Colonic mucosa (tissue), 4 donors: ENCODE data around the gene IL27RA. TPM values are rescaled to one million over a fixed set of nuclear protein-coding genes. Genes with fewer than 3 reads are reported as not detected.
A peak's percentile ranks its signal among the peaks of the same experiment; 100 is the strongest.
"Not testable (repeated sequence)": the region's sequence is repeated elsewhere in the genome, so short reads cannot be mapped to it uniquely, and the experiment has no call there.

Source experiments
- DNase-seq: peaks from one replicate; pipeline ENCODE4 v3.0.0-alpha.2; 2020
- H3K27ac ChIP-seq: fragments of 200-600 bp; one replicate; pipeline ENCODE4 v1.8.0; 2021
- H3K27me3 ChIP-seq: fragments of 200-600 bp; one replicate; pipeline ENCODE4 v1.8.0; 2021
- H3K36me3 ChIP-seq: fragments of 200-600 bp; one replicate; pipeline ENCODE4 v1.8.0; 2021
- H3K4me1 ChIP-seq: fragments of 200-600 bp; one replicate; pipeline ENCODE4 v1.8.0; 2021; ENCODE audit warnings: mild to moderate bottlenecking
- H3K4me3 ChIP-seq: fragments of 200-600 bp; one replicate; pipeline ENCODE4 v1.8.0; 2021
- H3K9ac ChIP-seq, 2 donors: one replicate each; pipeline ENCODE4 v1.7.0; 2013; ENCODE audit warnings: control low read depth in 2 of 2, low read depth in 2 of 2, low read length in 2 of 2
- H3K9me3 ChIP-seq: fragments of 200-600 bp; one replicate; pipeline ENCODE4 v1.8.0; 2021
- CTCF ChIP-seq: fragments of 200-600 bp; IDR thresholded peaks from one replicate; pipeline ENCODE4 v1.8.0; 2022; ENCODE audit warnings: antibody characterized with exemption, mild to moderate bottlenecking
- intact Hi-C: fragments of 100-400 bp; cut with DNase I; formaldehyde crosslinking; loops from one replicate; pipeline ENCODE4 v1.14.1; 2022
- total RNA-seq, 2 donors: library from RNA; stranded (reverse); fragmentation: NEBNext Ultra II Directional in 1 of 2; extraction: Animal tissue kit (Norgen Biotek cat#: 25700) in 1 of 2; gene quantifications; one replicate each; pipeline ENCODE4 v1.2.1, GENCODE V29; 2021
- donor health status: healthy.
- donor health status: DM: no; HTN: no; CAD: no.
- donor health status: DM: no; HTN: no; CAD: no.

Gene IL27RA
- total RNA-seq, 2 donors from 2014 or later = 2.5 to 3.2 TPM

GRCh38 chr19:14006085-14006765 lies 25.3 kb upstream of the IL27RA start, which contains the start of gene RFX1:
Gene RFX1, minus strand, starts transcription at chr19:14006320. Its CDS starts 12,477 bp downstream, at chr19:13993843.
- TF ChIP-seq CTCF = no peak
- no peaks in the 10 kb centered on the region for H3K36me3 ChIP-seq
- H3K27me3 ChIP-seq = no peaks in the 10 kb centered on the region
- H3K9ac ChIP-seq = peak within 1 kb of the TSS; percentile 94 to 98
- H3K4me3 ChIP-seq = peak within 1 kb of the TSS; percentile 70
- H3K27ac ChIP-seq = peak within 1 kb of the TSS; percentile 95
- H3K4me1 ChIP-seq = peaks cover 8% of the 10 kb centered on the region
- DNase-seq = peak; percentile 100
- intact Hi-C loops = no loop called here
- H3K9me3 ChIP-seq = no peaks in the 10 kb centered on the region

- H3K4me3 ChIP-seq = peak overlapping the region; percentile 70
- H3K9me3 ChIP-seq = no peaks in the 10 kb centered on the region
- H3K36me3 ChIP-seq = no peaks in the 10 kb centered on the region
- no peaks in the 10 kb centered on the region for H3K27me3 ChIP-seq
- intact Hi-C loops = no loop called here
- TF ChIP-seq CTCF = no peak
- H3K9ac ChIP-seq = peak overlapping the region; percentile 94 to 98
- peaks cover 8% of the 10 kb centered on the region for H3K4me1 ChIP-seq
- H3K27ac ChIP-seq = peak overlapping the region; percentile 95
- DNase-seq = no peak
These were observed 24.6 kb upstream of the IL27RA start for GRCh38 chr19:14006766-14007562.

- Histone ChIP-seq H3K9ac (no peak overlapping the region), H3K4me3 (no peak overlapping the region), H3K27ac (no peak overlapping the region), H3K4me1 (no peaks in the 10 kb centered on the region), H3K27me3 (no peaks in the 10 kb centered on the region), H3K36me3 (no peaks in the 10 kb centered on the region), H3K9me3 (no peaks in the 10 kb centered on the region)
- TF ChIP-seq CTCF = no peak
- intact Hi-C loops = no loop called here
- DNase-seq = no peak
These were observed 19.1 kb upstream of the IL27RA start for GRCh38 chr19:14012378-14012915.

GRCh38 chr19:14015524-14016035 lies 16.0 kb upstream of the IL27RA start:
- H3K36me3 ChIP-seq = no peaks in the 10 kb centered on the region
- H3K4me3 ChIP-seq = no peak overlapping the region
- H3K27ac ChIP-seq = no peak overlapping the region
- no peak for TF ChIP-seq CTCF
- no peaks in the 10 kb centered on the region for H3K4me1 ChIP-seq
- no peak overlapping the region for H3K9ac ChIP-seq
- DNase-seq = no peak
- no peaks in the 10 kb centered on the region for H3K27me3 ChIP-seq
- H3K9me3 ChIP-seq = no peaks in the 10 kb centered on the region
- intact Hi-C loops = no loop called here

GRCh38 chr19:14019100-14019499 lies 12.5 kb upstream of the IL27RA start:
- DNase-seq = no peak
- no peaks in the 10 kb centered on the region for H3K9me3 ChIP-seq
- no peaks in the 10 kb centered on the region for H3K36me3 ChIP-seq
- no peaks in the 10 kb centered on the region for H3K27me3 ChIP-seq
- H3K27ac ChIP-seq = no peak overlapping the region
- H3K4me3 ChIP-seq = no peak overlapping the region
- H3K9ac ChIP-seq = no peak overlapping the region
- no peaks in the 10 kb centered on the region for H3K4me1 ChIP-seq
- no peak for TF ChIP-seq CTCF
- intact Hi-C loops = no loop called here

GRCh38 chr19:14019739-14020138 lies 11.8 kb upstream of the IL27RA start:
- intact Hi-C loops, H3K4me1 ChIP-seq, H3K36me3 ChIP-seq, H3K27me3 ChIP-seq, DNase-seq, H3K9ac ChIP-seq, H3K9me3 ChIP-seq, H3K4me3 ChIP-seq, H3K27ac ChIP-seq: not testable (repeated sequence)
